ENCODE results near the gene CRYBB1. TPM values are rescaled to one million over a fixed set of nuclear protein-coding genes. Genes with fewer than 3 reads are reported as not detected.

Gene CRYBB1
- polyA plus RNA-seq, 1 of the 3 experiments (the other 2 are of a cell fraction), result 0.05 TPM

- TF ChIP-seq NRF1 (IDR thresholded peaks at IDR 0.05; ENCODE audit: low read depth, low read length), result no peak
- no peak for TF ChIP-seq CTCF (IDR thresholded peaks at IDR 0.05)
- no peak for TF ChIP-seq IRF3 (IDR thresholded peaks at IDR 0.05; ENCODE audit: low read depth, low read length)
- TF ChIP-seq SIN3A (IDR thresholded peaks at IDR 0.05; ENCODE audit: borderline replicate concordance, low read depth, low read length), result no peak
- TF ChIP-seq POLR2AphosphoS5 (IDR thresholded peaks at IDR 0.05; ENCODE audit: low read depth, low read length), result no peak
- no peak for TF ChIP-seq FOXJ3 (CRISPR knock-in tag; IDR thresholded peaks at IDR 0.05)
- TF ChIP-seq SMC3 (IDR thresholded peaks at IDR 0.05; ENCODE audit: low read depth, low read length), result no peak
- no peak for TF ChIP-seq EZH2phosphoT487 (IDR thresholded peaks at IDR 0.05; ENCODE audit: borderline replicate concordance, low read depth)
- TF ChIP-seq GABPA (IDR thresholded peaks at IDR 0.05; ENCODE audit: low read depth), result no peak
- TF ChIP-seq EP300 (IDR thresholded peaks at IDR 0.05; ENCODE audit: borderline replicate concordance in 1 of 2, low read depth in 1 of 2, low read length in 1 of 2), result no peak
- TF ChIP-seq USF2 (IDR thresholded peaks at IDR 0.05; ENCODE audit: borderline replicate concordance, low read depth, low read length), result no peak
- no peak for TF ChIP-seq MXI1 (IDR thresholded peaks at IDR 0.05; ENCODE audit: low read depth, low read length)
- no peak for TF ChIP-seq TAF1 (IDR thresholded peaks at IDR 0.05; ENCODE audit: borderline replicate concordance, low read depth, low read length)
- TF ChIP-seq GATA2 (CRISPR knock-in tag; IDR thresholded peaks at IDR 0.05), result no peak
- no peak for TF ChIP-seq NFIC (IDR thresholded peaks at IDR 0.05; ENCODE audit: borderline replicate concordance)
- no peak for TF ChIP-seq FOXM1 (IDR thresholded peaks at IDR 0.05; ENCODE audit: low read depth)
- no peak for TF ChIP-seq REST (IDR thresholded peaks at IDR 0.05; ENCODE audit: low read depth, low read length)
- no peak for TF ChIP-seq ELF1 (IDR thresholded peaks at IDR 0.05)
Observed at GRCh38 chr22:26597026-26597425, 20.8 kb downstream of the CRYBB1 start.

More at GRCh38 chr22:26597026-26597425, 20.8 kb downstream of the CRYBB1 start:
- H3K4me1 ChIP-seq (ENCODE audit: control insufficient read depth in 1 of 2, insufficient read depth in 2 of 2, low read depth in 1 of 2, low read length in 1 of 2), result peaks cover 0 to 5% of the 10 kb centered on the region in 2 experiments; a peak in 1 of 4 replicates
- no peak overlapping the region for H3K9ac ChIP-seq
- POLR2A ChIA-PET, result no interaction called here
- no peak overlapping the region for H3K4me2 ChIP-seq
- H3K9me2 ChIP-seq, result no peaks in the 10 kb centered on the region
- H3F3A ChIP-seq (replicated peaks; ENCODE audit: insufficient read depth), result no peaks in the 10 kb centered on the region
- no peaks in the 10 kb centered on the region for H4K20me1 ChIP-seq (ENCODE audit: insufficient read depth)
- 61% methylated on average over 4 of the region's 4 CpGs for WGBS (ENCODE audit: low lambda C conversion rate)
- 0 out of 2 replicates have a peak, but pooled peaks cover 4% of the 10 kb centered on the region for H3K27me3 ChIP-seq (ENCODE audit: insufficient read depth)
- H3K9me3 ChIP-seq, result no peaks in the 10 kb centered on the region
- H3K27ac ChIP-seq (ENCODE audit: low read depth in 2 of 2, low read length in 1 of 2), result no peak overlapping the region
- no peak for DNase-seq
- no peak overlapping the region for H3K4me3 ChIP-seq (ENCODE audit: low read depth in 2 of 2, low read length in 1 of 2)
- no peak overlapping the region for H2AFZ ChIP-seq (ENCODE audit: low read depth)
- no peaks in the 10 kb centered on the region for H3K79me2 ChIP-seq (ENCODE audit: insufficient read depth)
- CTCF ChIA-PET, result no interaction called here
- H3K36me3 ChIP-seq (replicated peaks in 1 of 2; ENCODE audit: control insufficient read depth in 1 of 2, insufficient read depth in 2 of 2, low read length in 1 of 2), result no peaks in the 10 kb centered on the region
